ENCODE results near the gene TMIGD2.
"Not testable (repeated sequence)": the region's sequence is repeated elsewhere in the genome, so short reads cannot be mapped to it uniquely, and the experiment has no call there.

TMIGD2 gene

GRCh38 chr19:4266253-4267000 is 35.8 kb downstream of the TMIGD2 start:
- no peak for DNase-seq

- no peak for DNase-seq
These were observed 37.4 kb downstream of the TMIGD2 start for GRCh38 chr19:4264812-4265211.

DNA sequence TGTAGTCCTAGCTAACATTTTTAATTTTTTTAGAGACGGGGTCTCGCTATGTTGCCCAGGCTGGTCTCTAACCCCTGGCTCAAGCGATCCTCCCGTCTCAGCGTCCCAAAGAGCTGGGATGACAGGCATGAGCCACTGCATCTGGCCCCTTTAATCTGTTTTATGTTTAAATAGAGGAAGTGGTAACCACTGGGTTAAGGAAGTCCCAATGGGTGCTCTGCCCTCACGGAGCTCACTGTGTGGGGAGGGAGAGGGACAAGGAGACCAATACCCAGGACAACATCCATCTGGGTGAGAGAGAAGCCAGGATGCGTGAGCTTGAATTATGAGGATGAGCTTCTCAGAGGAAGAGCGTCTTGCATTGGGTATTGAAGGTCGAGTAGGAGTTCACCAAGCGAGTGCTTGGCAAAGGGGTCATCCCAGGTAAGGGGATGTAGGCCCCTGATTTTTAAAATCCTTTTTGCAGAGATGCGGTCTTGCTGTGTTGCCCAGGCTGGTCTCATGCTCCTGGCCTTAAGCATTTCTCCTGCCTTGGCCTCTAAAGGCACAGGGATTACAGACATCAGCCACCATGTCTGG is 41.5 kb downstream of the TMIGD2 start:
- DNase-seq, result no peak

DNA sequence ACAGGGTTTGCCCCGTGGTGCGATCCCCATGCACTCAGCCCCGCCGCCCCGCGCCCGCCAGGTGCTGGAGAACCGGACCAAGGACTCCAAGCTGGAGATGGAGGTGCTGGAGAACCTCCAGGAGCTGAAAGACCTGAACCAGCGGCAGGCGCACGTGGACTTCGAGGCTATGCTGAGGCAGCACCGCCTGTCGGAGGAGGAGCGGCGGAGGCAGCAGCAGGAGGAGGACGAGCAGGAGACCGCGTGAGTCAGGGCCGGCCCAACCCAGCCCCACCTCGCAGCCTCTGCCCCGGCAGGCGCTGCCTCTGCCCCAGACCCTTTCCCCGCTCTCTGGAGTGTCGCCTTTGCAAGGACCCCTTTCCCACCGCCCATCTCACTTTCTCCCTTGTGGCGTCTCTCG is 44.0 kb downstream of the TMIGD2 start:
- DNase-seq, result no peak

- DNase-seq, result no peak
These were observed 45.2 kb downstream of the TMIGD2 start for GRCh38 chr19:4257025-4257424.

GRCh38 chr19:4256563-4256962 is 45.6 kb downstream of the TMIGD2 start:
- no peak for DNase-seq

GRCh38 chr19:4246767-4247593 is 55.2 kb downstream of the TMIGD2 start, which contains the start of gene YJU2:
TSS of gene YJU2 (plus strand) at chr19:4247080. CDS start at chr19:4247147, 67 bp downstream.
- peak; percentile 99 for DNase-seq

DNA sequence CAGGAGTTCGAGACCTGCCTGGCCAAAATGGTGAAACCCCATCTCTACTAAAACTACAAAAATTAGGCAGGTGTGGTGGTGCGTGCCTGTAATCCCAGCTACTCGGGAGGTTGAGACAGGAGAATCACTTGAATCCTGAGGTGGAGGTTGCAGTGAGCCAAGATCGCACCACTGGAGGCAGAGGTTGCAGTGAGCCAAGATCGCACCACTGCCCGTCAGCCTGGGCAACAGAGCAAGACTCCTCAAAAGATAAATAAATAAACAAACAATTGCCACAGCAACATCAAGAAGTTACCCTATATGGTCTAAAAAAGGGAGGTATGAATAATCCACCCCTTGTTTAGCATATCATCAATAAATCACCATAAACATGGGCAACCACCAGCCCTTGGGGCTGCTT is 56.3 kb downstream of the TMIGD2 start:
- DNase-seq, result not testable (repeated sequence)
